ENCODE measurements around the gene VSNL1.

VSNL1 gene

DNA sequence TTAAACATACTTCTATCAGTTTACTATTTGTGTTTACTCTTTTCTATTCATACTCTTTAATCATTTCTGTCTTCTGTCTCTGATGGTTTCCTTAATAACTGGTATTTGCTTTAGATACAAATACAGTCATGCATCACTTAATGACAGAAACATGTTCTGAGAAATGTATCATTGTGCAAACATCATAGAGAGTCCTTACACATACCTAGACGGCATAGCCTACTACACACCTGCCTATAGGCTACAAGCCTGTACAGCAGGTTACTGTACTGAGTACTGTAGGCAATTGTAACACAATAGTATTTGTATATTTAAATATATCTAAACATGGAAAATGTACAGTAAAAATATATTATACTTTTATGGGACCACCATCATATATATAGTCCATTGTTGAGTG is 36.3 kb downstream of the VSNL1 start:
- POLR2A ChIA-PET: no interaction called here
- Histone ChIP-seq H3K9me3 (ENCODE audit: control insufficient read depth, insufficient read depth, low read depth, low read length) (no peaks in the 10 kb centered on the region), H3K36me3 (ENCODE audit: control insufficient read depth in 2 of 2, insufficient read depth in 1 of 2, low read length in 2 of 2) (no peaks in the 10 kb centered on the region), H3K4me3 (ENCODE audit: low read depth, low read length) (no peak overlapping the region), H3K4me1 (ENCODE audit: control insufficient read depth, insufficient read depth, low read length) (no peaks in the 10 kb centered on the region), H3K27ac (ENCODE audit: extremely low read depth, low read depth, low read length) (no peak overlapping the region)
- TF ChIP-seq ATF2 (tag by site-specific recombination; IDR thresholded peaks at IDR 0.05; ENCODE audit: low read depth) (no peak), ELK4 (IDR thresholded peaks at IDR 0.05; ENCODE audit: borderline replicate concordance, low read depth, low read length) (no peak), ZNF623 (tag by site-specific recombination; IDR thresholded peaks at IDR 0.05) (no peak), ZNF2 (tag by site-specific recombination; IDR thresholded peaks at IDR 0.05) (no peak), ZFP69B (tag by site-specific recombination; IDR thresholded peaks at IDR 0.05) (no peak), ZNF362 (tag by site-specific recombination; IDR thresholded peaks at IDR 0.05) (no peak), ZNF629 (tag by site-specific recombination; IDR thresholded peaks at IDR 0.05) (no peak), ZNF24 (tag by site-specific recombination; IDR thresholded peaks at IDR 0.05) (no peak), SP2 (tag by site-specific recombination; IDR thresholded peaks at IDR 0.05) (no peak), ZNF169 (tag by site-specific recombination; IDR thresholded peaks at IDR 0.05) (no peak), ZNF791 (tag by site-specific recombination; IDR thresholded peaks at IDR 0.05) (no peak), ZNF76 (tag by site-specific recombination; IDR thresholded peaks at IDR 0.05; ENCODE audit: borderline replicate concordance, low read depth) (no peak), TRIM28 (IDR thresholded peaks at IDR 0.05; ENCODE audit: borderline replicate concordance, low read length) (no peak), ZNF366 (tag by site-specific recombination; conservative IDR thresholded peaks at IDR 0.05) (no peak), PRDM1 (tag by site-specific recombination; IDR thresholded peaks at IDR 0.05) (no peak), ZNF133 (tag by site-specific recombination; IDR thresholded peaks at IDR 0.05) (no peak), GLI4 (tag by site-specific recombination; IDR thresholded peaks at IDR 0.05) (no peak)
- CTCF ChIA-PET: no interaction called here

DNA sequence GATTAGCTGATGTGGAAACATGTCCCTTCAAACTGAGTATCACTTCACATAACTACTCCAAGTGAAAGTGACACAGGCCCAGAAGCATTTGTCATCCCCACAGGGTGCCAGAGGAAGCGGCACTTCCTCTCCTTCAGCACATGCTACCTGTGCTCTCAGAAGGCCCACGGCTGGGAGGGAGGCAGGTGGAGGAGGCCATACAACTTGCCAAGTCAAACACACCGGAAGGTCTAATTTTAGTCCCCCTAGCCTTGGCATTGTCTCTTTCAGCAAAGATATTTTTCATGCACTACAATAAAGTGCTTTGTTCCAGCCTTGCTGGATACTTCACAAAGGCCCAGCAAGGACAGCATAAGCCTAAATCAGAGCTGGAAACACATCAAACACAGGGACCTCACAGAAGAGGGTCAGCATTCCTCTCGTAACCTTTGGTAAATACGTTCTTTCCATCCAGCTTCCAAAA is 38.0 kb downstream of the VSNL1 start:
- no peak overlapping the region for H3K27ac ChIP-seq (ENCODE audit: extremely low read depth, low read depth, low read length)

More for the DNA sequence above, 38.0 kb downstream of the VSNL1 start:
- no peaks in the 10 kb centered on the region for H3K4me1 ChIP-seq (ENCODE audit: control insufficient read depth, insufficient read depth, low read length)
- H3K4me3 ChIP-seq (ENCODE audit: low read depth, low read length): no peak overlapping the region
- no peaks in the 10 kb centered on the region for H3K36me3 ChIP-seq (ENCODE audit: control insufficient read depth in 2 of 2, insufficient read depth in 1 of 2, low read length in 2 of 2)
- ChIA-PET CTCF (interaction anchor here (0.7 kb wide), 1 partner anchor 687 kb away, joined by 4 read pairs; no protein-coding TSS in a partner anchor), POLR2A (no interaction called here)
- H3K9me3 ChIP-seq (ENCODE audit: control insufficient read depth, insufficient read depth, low read depth, low read length): no peaks in the 10 kb centered on the region
- TF ChIP-seq ZNF146 (tag by site-specific recombination; IDR thresholded peaks at IDR 0.05) (no peak), ZNF610 (tag by site-specific recombination; IDR thresholded peaks at IDR 0.05; ENCODE audit: borderline replicate concordance) (no peak), REST (tag by site-specific recombination; IDR thresholded peaks at IDR 0.05) (no peak), BCL11A (tag by site-specific recombination; IDR thresholded peaks at IDR 0.05; ENCODE audit: low read depth) (no peak), ZNF354C (tag by site-specific recombination; IDR thresholded peaks at IDR 0.05; ENCODE audit: borderline replicate concordance, low read depth) (no peak)
- TF ChIP-seq, protein P1, sequence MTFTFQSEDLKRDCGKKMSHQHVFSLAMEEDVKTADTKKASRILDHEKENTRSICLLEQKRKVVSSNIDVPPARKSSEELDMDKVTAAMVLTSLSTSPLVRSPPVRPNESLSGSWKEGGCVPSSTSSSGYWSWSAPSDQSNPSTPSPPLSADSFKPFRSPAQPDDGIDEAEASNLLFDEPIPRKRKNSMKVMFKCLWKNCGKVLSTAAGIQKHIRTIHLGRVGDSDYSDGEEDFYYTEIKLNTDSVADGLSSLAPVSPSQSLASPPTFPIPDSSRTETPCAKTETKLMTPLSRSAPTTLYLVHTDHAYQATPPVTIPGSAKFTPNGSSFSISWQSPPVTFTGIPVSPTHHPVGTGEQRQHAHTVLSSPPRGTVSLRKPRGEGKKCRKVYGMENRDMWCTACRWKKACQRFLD (tag by site-specific recombination; IDR thresholded peaks at IDR 0.05): no peak

Data from HEK293 (cell line).